Measurements from ENCODE around the gene BCAN.
A peak's percentile ranks its signal among the peaks of the same experiment; 100 is the strongest.

BCAN gene

DNA sequence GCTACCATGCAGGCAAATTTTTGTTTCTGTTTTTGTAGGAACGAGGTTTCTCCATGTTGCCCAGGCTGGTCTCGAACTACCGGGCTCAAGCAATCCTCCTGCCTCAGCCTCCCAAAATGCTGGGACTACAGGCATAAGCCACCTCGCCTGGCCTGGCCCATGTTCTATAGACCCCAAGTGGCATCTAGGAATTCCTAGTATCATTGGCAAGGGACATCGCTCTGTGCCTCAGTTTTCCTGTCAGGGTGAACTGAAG lies 20.8 kb downstream of the BCAN start:
- no peak for FAIRE-seq

DNA sequence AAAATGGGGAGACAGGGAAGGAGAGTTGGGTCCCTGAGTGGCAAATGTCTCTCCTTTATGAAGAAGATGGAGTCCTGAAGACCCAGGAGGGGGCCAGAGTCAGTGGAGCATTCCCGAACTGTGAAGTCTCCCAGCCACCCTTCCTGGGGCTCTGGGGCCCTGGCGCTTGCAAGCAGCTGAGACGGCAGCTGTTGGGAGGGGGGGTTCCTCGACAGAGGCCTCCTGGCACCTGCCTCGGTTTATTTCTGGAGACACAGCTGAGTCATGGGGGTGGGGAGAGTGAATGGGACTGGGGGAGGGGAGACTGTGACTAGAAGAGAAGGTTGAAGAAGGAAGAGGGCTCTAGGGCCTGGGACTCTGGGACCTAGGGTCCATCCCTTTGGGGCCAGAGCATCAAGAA lies 21.3 kb downstream of the BCAN start:
- no peak for FAIRE-seq

DNA sequence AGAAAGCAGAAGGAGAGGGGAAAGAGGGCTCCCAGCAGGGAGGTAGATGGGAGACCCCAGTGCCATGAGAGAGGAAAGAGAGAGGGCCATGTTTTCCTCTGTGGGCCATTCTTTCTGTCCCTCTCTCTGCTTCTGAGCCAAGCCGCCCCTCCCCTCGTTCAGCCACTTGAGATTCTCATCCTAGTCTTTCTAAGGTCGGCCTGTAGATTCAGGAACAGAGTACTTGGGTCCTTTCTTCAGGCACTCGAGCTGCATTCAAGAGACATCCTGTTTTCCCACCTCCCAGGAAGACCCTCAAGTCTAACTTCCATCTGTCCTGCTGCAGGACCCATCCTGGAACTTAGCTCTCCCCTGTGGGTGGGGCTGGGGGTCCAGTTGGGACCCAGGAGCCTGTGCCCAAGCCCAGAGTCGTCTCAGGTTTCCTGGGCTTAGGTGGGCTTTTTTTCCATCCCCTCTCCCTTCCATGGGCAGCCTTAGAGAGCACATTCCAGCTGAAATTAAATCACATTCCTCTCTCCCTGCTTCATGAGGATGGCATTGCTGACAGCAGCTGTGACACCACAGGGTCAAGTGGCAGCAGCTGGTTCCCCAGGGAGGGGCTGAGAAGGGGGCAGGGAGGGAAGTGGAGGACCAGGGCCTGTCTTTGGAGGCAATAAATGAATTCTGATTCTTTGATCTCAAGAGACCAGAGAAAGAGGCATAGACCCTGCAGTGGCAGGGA lies 22.3 kb downstream of the BCAN start:
- no peak for FAIRE-seq

DNA sequence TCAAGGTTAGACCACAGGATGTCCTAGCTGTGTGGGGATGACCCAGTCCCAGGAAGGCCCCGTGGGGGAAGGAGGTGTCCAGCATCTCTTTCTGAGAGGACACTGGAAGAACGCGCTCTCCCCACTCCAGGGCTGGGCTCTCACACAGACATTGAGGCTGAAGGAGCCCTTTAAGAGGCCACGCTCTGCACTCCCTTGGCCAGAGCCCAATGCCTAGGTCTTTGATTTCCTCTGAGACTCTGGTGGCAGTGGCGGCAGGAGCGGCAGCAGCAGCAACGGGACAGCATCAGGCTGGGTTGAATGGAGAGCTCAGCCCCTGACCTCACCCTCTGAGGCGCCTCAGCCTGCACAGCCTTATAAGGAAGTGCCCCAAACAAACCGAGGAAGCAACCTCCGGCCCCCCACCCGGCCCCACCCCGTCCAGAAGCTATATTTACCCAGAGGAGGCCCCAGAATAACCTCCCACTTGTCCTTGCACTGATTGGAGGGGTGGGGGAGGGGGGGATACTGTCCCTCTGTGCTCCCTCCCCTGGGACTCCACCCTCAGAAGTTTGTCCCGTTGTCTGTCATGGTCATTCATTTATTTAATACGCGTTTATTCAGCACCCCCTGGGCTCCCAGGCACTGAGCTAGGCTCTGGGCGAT lies 23.0 kb downstream of the BCAN start:
- FAIRE-seq: no peak

DNA sequence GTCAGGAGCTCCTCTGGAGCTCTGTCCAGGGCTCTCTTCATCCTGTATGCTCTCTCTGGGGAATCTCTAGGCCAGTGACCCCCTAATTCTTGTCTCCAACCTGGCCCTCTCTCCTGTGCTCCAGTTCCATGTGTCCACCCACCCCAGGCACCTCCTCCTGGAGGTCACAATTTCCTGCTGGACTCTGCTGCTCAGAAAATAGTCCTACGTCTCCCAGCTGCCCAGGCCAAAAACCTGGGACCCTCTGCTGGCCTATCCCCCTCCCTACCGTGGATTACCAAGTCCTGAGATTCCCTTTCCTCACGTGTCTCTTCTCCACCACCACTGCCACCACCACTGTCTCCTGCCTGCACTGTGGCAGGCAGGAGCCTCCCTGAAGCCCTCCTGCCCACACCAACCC lies 23.6 kb downstream of the BCAN start:
- FAIRE-seq: no peak

DNA sequence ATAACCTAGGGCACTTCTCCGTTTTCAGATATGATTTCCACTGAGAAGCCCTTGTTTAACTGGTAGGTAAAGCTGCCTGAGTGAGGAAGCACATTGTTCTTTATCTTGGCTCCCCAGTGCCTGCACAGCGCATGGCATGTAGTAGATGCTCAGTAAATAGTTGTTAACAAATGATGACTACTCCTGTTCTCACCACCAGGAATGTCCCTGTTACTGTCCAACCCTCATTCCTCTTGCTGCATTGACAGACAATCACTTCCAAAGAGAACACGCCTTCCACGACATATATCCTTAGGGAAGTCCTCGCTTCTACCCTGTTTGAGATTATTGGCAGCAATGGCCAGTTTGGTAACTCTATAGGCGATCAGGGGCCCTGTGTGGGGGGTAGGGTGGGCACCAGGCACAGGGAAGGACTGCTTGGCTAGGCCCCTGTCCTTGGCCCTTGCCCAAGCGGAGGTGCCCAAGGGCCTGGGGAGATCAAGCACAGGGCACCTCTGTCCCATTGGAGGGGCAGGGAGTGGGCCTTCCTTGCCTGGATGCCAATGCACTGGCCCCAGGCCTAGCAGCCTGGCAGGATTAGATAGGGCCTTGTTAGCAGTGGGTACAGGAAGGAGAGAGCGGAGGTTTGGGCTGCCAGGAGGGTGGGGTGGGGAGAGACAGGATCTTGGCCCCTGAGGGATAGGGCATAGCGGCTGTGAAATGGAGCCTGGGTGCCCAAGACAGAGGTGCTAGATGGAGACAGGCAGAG lies 25.1 kb downstream of the BCAN start:
- FAIRE-seq: peak; percentile 38

DNA sequence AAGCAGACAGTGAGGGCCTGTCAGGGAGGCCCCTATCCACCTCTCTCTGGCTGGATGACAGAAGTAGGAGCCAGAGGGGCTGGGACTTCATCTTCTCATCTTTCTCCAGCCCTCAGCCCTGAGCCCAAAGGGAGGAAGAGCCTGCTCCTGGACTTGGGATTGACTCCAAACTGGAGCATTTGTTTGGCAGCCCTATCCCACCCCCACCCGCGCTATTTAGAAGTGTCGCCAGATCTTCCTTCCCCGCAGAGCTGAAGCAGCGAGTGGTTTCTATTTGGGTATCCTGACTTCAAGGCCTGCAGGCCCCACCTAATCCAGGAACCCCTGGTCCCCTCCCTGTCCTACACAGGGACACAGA lies 25.7 kb downstream of the BCAN start:
- peak; percentile 58 for FAIRE-seq

DNA sequence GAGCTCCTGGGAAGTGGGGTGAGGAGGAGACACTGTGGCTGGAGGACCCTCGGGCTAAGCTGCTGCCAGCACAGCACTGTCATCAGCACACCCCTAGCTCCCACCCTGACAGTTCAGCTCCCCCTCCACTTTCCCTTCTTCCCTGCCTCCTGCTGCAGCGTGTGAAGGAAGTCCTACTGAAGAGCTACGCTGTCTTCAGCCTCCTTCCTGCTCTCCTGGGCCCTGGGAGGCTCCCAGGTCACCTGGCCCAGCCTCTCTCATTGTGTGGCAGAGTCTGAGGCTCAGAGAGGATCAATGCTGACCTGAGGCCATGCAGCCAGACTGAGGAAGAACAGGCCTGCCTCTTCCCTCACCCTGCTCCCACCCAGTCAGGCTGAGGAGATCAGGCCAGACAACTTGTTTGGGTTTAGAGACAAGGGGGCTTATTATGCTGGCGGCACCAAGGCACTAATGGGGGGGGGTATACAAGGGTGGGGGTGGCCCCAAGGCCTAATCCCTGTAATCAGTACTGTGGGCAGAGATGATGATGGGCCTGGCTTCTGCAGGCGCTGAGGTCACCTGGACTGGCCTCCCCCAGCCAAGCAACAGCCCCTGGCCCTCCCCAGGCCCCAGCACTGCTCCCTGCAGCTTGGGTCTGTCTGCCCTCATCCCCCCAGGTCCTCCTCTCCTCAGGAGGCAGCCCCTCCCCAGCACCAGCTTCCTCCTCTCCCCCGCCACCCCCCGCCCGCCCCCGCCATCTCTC lies 26.2 kb downstream of the BCAN start:
- FAIRE-seq: peak; percentile 63

DNA sequence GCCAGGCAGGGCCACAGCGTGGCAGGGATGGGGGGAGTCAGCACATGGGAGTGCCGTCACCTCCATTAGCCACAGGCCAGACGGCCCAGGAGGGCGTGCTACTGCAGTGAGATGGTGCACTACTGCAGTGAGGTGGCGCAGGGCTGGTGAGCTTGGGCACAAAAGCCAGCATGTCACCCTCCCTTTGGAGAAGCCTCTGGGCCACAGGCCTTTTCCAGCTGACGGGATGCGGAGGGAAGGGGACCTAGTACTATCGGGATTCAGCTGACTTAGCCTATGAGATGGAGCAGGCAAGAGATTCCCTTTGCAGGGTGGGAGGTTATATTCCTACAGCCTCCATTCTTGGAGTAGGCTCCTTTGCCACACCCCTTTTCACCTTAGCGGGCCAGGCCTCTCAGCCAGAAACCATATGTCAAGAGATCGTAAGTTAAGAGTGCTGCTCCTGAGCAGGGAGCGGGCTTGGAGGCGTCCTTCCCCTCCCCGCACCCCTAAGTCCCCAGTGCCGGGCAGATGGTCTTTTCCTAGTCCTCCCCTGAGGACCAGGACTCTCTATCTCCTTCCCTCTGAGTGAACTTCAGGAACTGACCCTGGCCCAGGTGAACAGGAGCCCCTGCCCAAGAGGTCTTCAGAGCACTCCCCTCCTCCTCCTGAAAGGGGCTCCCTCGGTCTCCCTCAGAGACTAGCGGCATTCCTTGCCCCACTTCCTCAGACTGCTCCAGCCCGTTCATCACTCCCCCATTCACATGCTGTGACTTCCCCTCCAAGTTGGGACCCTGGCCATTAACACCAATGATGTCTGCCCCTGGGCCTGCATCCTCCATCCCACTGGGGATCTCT lies 27.1 kb downstream of the BCAN start:
- peak; percentile 51 for FAIRE-seq

DNA sequence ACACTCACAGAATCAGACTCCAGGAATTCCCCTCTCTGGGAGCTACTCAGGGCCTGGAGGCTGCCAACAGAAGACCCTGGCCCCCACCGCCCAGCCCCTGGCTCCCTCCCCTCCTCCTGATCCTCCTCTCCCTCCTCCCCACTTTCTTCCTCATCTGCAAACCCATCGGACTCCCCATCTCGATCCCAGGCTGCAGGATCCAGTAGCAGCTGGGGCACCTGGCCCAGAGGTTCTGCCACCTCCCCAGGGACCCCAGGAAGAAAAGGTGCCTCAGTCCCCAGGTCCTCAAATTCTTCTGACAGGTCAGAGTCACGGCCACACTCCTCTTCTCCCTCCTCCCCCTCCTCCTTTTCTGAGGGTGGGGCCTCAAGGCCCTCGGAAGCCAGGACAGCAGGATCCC lies 27.9 kb downstream of the BCAN start:
- FAIRE-seq: no peak

DNA sequence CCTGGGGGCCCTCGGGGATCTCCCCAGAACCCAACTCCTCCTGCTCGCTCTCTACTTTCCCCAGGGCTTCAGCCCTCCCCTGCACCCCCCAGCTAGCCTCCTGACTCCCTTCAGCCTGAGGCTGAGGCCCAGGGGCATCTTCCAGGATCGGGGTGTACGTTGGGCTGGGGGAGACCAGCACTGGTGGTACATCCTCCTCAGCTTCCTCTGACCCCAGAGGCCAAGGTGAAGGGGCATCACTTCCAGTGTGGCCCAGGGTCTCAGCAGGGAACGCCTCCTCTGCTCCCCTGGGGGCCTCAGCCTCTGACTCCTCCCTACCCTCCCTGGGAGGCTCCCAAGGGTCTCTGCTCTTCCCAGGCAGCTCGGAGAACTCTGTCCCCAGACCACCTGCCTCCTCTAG lies 28.4 kb downstream of the BCAN start:
- FAIRE-seq: no peak

DNA sequence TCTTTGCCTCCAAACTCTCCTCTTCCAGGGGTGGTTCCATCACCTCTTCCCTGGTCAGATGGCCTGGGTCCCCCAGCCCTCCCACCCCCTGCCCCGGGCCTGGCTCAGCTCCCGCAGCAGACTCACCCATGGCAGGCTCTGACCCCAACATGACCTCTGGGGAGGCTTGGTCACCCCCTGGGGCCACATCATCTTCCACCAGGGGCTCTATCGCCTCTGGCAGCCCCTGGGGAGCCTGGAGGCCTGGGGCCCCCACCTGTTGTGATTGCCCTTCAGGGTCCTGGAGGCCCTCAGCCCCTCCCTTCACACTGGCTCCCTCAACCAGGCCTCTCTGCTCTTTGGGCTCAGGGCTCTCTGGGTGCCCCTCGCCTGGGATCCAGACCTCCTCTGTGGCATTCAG lies 28.9 kb downstream of the BCAN start:
- no peak for FAIRE-seq

DNA sequence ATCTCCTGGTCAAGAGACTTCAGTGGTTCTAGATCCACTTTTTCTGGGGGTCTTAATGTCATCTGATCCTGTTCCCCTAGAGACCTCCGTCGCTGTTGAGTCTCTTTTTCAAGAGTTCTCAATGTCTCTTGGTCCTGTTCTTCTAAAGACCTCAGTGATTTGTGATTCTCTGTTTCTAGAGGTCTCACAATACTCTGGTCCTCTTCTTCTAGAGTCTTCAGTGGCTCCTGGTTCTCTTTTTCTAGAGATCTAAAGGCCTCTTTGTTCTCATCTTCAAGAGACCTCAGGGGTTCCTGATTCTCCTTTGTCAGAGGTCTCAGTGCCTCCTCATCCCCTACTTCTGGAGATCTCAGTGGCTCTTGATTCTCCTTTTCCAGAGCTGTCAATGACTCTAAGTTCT lies 29.9 kb downstream of the BCAN start:
- no peak for FAIRE-seq

DNA sequence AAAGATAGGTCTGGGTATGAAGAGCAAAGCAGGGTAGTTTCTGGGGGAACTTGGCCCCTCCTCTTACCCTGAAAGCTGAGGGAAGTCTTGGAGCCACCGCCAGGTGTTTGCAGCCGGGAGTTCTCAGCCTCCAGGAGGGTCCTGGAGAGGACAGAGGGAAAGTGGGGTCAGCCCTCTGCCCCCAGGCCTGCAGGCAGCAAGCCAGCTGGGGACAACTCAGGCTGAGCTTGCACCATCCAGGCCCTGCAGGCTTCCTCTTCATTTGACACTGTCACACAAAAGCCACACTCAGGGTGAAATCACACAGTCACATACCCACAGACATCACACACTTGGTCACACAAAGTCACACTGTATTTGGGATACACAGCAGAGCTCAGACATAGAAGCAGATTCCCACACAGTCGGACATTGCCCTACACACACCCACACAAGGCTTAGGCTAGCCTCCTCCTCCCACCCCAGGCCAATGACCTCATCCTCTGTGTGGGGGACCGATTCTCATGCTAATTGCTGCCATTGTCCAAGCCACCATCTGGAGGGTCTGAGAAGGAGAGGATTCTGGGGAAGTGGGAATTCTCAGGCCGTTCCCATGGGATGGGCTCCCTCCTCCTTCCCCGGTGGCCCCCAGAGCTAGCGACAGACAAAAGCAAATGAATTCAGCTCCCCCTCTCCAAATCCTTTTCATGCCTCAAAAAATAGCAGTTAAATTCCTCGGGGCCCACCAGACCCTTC lies 31.6 kb downstream of the BCAN start:
- FAIRE-seq: no peak

DNA sequence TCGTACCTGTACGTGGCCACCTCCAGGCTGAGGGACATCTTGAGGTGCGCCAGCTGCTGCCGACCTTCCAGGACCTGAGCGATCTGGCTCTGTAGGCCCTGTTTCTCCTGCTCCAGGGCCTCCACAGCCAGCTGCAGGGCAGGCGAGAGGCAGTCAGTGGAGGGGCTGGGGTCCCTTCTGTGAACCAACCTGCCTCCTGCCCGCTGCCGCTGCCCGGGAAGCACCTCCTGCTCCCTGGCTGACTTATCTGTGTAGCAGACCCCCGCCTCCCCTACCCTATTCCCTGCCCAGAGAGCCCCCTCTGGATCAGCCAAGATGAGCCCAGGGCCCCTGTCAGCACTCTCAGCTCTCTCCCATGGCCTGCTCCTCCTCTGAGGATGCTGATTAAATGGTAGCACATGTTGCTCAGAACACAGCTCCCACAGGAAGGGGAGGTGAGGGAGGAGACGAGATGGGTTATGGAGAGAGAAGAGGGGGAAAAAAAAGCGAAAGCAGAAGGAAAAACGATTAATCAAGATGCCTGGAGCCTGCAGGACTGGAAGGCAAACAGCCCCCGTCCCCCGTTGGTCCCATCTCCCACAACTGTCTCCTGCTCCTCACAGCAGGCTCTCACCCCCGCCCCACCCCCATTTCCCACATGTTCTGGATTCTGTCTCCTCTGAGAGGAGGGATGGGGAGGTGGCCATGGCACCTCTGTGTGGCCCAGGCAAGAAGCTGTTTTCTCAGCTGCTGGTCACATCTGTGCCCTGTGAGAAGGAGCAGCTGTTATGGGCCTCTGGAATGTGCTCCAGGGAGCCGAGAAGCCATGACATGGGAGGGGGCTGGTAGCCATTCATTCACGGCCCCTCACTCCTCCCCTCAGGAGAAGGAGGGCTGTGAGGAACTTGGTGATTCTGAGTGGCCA lies 33.5 kb downstream of the BCAN start:
- FAIRE-seq: no peak

DNA sequence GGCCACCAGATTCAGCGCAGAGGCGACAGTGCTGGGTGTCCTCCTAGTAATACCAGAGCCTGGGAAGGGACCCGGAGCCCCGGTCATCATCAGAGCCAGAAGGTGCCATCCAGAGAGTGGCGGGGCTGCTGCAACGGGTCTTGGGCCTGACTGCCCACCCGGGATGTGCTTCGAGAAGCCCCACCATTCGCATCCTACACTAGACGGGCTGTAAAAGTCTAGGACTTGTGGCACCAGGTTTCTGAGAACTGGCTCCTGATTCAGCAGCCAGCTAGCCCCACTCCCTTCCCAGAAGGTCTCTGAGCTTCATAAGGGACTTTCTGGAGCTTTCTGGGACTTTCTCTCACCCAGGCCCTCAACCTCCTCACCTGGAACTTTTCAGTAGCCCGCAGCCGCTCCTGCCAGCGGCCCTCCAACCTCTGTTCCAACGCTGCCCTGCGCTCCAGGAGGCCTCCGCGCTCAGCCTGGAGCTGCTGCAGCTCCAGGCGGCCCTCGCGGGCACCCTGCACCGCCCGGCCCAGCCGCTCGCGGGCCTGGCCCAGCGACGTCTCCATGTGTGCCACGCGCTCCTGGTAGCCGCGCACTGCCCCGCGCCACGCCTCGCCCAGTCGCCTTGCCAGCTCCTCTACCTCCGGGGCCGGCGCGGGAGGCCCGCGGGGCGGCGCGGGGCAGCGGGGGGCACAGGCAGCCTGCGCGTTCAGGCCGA lies 34.4 kb downstream of the BCAN start:
- FAIRE-seq: no peak

DNA sequence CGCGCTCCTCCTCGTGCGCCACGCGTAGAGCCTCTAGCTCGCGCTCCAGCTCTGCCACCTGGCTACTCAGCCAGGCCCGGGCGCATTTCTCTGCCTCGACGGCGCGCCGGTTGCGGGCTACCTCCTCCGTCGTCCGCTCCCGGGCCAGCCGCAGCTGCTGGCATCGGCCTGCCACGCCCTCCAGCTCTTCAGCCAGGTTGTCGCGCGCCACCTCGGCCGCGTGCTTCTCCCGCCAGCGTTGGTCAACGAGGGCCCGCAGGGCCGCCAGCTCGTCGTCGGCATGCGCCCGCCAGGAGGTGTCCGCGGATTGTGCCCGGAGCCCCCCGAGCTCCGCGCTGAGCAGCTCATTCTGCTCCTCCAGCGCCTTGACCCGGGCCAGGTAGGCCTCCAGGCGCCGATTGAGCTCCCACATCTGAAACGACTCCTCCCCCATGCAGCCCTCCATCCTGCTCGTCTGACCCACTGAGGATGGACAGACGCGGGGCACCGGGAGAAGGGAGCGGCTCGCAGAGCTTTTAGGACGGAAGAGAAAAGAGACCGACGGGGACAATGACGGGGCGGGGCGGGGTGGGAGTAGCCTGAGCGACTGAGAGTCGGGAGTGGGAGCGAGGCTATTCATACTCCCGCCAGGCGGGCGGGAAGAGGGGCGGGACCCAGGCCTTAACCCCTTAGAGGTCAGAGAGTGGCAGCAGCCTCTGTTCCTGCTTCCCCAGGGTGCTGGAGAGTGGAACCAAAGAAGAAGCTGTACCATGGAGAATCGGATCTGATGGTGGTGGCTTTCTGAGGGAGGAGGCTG lies 35.1 kb downstream of the BCAN start, which contains the start of gene NES:
Gene NES (minus strand): TSS at position 588 of the 796 bp plus-strand sequence. CDS start 143 bp downstream, at position 445.
- peak; percentile 59 for FAIRE-seq

DNA sequence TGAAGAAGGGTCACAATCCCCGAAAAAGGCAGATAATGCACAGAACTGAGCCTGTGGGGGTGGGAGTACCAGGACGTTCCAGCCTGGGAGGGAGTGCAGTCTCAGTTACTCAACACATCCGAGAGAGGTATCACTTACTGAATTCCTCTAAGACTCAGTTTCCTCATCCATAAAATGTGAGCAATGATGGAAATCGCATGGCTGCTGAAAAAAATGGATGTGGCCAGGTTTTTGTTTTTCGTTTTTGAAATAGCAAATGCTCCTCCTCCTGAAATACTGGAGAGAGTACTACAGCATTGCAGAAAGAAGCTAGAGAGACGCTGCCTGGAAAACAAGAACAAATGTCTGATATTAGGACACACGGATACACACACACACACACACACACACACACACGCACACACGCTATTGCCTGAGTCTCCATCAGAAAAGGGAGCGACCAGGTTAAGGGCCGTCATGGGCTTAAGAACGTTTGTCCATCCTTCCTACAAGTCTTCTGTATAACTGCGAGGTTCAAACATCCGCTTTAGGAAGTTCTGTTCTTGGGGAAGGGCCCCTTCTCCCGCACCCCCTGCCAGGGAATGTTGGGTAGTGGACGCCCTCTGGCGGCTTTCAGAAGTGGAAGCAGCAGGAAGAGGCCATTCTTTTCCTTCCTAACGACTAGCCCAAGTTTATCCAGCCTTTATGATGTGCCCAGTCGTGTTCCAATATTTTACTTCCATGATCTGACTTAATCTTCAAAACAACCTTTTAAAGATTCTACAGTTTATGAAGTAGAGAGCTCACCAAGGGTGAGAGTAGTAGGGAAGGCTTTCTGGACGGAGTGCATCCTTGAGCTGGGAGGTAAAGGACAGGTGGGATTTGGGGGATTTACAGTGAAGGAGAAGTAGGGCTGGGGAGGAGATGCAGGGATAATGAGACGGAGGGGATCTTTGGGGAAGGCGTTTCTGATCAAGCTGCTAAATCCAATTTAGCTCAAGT lies 36.0 kb downstream of the BCAN start:
- FAIRE-seq: peak; percentile 99
